NAMALWA (cell line): ENCODE data around the gene CREBL2.
A peak's percentile ranks its signal among the peaks of the same experiment; 100 is the strongest.
"Not testable (repeated sequence)": the region's sequence is repeated elsewhere in the genome, so short reads cannot be mapped to it uniquely, and the experiment has no call there.

Experiments used
- DNase-seq: peaks from one replicate; pipeline ENCODE4 v3.0.0-alpha.2; 2015; ENCODE audit warnings: low spot score

CREBL2 gene

DNA sequence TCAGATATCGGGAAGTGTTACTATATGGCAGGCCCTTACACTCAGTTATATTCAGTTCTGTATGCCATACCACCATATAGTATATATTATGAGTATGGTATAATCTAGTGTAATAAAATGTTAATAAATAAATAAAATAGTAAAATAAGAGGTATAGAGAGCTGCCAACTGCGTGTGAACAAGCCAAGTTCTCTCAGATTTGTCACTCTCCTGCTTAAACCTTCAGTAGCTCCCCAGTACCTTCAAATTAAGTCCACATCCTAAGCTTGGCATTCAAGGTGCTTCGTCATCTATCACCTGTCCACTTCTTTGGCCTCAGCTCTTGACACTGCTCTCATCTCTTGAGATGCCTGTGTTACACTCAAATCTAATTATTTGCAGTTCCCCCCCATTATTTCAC is 12.8 kb upstream of the CREBL2 start:
- no peak for DNase-seq

DNA sequence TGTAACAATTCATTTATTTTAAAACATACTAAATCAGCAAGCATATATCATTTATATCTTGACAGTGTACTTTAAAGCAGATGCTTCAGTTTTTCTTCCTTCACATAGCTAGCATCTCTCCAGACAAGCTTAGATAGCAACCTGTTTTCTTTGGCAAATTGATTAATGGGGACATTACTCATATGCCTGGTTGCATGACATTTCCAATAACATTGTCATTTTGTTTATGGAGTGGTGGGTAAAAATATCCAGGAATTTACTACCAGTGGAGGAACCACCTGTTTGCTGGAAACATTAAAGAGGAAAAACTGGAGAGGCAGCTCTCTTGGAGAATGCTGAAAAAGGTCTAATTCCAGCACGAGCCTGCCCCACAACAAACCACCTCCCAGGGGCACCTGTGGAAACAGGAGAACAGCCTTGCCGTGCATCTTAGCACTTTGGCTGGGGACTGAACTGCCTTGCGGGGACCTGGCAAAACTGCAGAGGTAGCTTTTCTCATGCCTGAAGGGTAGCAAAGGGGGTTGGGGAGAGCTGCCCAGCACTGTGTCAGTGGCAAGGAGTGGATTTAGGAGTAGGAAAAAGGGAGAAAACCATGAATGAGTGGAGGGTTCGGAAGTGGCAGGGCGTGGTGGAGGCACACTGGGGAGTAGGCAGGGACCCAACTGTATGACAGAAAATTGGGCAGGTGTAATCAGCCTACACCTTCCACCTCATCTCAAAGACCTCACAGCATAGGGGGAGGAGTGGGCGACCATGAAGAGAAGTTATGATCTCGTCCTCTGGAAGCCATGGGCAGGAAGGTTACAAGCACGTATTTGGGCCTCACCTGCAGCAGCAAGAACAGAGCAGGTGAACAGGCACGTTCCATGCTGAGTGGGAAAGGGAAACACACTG is 11.7 kb upstream of the CREBL2 start:
- DNase-seq: no peak

DNA sequence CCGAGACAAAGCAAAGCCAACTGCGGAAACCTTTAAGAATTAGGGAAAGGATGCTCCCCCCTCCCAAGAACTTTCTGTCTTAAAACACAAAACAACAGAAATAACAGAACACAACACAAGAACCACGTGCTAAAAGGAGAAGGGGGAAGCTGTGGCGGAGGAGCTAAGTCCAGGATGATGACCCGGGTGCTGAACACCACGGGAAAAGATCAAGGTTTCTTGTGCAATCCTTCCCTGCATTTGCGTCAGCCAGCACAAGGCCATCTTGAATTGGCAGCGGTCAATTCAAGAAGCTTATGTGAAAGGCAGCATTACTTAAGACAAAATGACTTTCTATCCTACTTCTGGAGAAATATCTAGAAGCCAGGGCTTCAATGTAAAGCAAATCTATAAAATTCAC is 11.0 kb upstream of the CREBL2 start:
- DNase-seq: no peak

DNA sequence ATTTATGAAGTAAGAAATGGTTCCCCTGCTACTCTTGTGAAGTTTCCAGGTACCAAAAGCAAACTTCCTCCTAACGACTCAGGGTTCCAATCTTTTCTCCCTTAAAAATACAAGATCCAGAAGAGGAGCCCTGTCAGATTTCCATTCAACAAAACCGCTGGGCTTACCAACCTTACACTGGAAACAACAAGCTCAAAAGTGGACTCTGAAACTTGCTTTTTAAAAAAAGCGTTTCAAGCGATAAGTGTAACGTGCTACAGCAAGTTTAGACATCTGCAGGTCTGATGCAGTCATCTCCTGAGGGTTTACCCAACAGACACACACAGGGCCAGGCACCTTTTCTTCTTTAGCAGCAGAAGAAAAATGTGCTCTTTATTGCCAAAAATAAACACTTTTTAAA is 6.9 kb upstream of the CREBL2 start:
- no peak for DNase-seq

DNA sequence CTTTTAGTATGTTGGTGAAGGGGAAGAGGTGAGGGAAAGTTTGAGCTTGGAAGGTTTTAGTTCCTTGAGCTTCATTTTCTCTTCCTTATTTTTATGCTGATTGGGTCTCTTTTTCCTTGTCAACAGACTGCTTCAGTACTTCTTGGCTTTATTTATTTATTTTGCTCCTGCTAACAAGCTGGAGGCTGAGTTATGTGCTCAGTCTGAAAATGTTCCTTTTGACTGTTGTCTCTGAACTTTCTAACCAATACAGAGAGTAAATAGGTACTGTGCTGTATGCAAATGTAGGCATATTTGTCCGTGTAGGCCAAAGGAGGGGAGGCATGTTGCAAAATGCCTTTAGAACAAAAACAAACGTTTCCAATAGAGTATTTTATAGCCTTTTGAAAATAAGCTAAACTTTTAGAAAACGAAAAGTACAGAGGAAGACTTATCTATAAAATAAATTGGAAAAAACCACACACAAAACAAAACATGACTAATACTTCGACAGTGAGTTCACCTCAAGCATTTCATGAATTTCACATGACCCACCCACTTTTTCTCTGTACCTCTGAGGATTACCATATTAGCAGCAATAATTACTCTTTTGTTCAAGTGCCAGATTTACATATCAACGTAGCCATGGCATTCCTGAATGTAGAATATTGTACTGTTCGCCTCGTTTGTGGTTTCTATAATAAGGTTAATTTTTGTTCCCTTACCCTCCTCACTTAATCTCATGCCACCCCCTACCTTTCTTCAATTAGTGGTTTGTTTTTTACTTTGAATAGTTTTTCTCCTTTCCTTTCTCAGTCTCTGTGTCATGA is 4.7 kb upstream of the CREBL2 start:
- DNase-seq: no peak

DNA sequence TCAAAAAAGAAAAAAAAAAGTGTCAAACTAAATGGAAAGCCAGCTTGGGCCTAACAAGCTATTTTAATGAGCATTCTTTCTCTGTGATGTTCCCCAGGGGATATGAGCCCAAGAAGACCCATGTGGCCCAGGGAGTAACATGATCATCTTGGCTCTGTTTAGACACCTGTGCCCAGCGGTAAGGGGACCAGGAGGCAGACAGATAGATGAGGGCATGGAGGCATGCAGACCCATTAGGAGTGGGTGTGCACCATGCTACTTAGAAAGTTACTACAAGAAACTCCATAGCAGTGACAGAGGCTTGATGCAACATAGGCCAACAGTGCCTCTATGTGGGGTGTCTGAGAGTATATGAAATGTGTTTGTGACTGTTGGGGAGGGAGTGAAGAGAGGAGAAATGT is 3.1 kb upstream of the CREBL2 start:
- peak; percentile 34 for DNase-seq

DNA sequence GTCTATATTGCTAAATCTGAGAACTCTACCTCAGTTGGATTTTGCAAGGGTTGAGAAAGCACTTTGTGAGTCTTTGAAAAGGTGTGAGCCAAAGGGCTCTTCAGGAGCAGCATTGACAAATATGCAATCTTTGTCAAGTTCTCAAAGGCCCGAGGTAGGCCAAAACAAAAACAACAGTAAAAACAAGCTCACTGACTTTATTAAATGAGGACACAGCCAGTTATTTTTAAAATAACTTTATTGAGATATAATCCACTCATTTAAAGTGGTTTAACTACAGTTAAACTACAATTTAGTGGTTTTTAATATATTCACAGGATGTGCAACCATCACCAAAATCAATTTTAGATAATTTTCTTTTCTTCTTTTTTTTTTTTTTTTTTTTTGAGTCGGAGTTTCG is 2.0 kb upstream of the CREBL2 start:
- no peak for DNase-seq

DNA sequence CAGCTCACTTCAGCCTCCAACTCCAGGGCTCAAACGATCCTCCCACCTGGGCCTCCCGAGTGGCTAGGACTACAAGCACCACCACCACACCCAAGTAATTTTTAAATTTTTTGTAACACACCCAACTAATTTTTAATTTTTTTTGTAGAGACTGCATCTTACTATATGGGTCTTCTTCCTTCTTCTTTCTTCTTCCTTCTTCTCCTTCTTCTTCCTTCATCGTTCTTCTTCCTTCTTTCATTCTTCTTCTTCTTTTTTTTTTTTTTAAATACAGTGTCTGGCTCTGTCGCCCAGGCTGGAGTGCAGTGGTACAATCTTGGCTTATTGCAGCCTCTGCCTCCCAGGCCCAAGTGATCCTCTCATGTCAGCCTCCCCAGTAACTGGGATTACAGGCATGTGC is 965 bp upstream of the CREBL2 start:
- no peak for DNase-seq

DNA sequence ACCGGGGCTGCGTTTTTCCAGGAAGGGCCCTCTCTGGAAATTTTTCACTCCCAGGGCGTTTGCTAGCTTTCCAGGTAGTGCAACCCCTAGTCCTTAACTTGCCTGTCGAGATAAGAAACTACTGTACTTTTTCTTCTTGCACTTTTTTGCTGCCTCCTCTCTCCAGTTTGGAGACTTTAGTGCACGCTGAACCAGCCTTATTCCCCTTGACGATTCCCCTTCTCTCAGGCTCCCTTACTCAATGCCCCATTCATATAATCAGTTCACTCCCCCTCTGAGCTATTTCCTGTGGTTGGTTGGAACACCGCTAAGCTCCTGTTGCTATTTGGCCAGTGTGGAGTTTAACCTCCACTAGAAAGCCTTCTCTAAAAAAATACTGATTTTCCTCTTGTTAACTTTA is 682 bp downstream of the CREBL2 start:
- peak; percentile 51 for DNase-seq

DNA sequence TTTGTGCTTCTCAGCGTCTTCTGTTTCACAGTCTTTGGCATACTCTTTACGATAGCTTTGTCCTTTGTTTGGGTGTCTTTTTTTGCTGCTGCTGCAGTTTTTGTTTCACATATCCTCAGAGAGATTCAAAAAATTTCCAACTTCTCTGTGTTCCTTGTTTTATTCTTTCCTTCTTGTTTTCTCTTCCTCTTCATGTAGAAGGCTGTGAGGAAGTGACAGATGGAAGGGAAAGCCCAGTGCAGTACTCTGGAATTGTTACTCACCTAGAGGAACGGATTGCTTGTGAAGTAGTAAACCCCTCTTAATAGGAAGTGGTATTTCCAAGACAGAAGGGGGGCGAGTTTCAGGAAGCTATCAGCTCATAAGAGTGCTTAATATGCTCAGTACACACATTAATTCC is 1.7 kb downstream of the CREBL2 start:
- peak; percentile 15 for DNase-seq

DNA sequence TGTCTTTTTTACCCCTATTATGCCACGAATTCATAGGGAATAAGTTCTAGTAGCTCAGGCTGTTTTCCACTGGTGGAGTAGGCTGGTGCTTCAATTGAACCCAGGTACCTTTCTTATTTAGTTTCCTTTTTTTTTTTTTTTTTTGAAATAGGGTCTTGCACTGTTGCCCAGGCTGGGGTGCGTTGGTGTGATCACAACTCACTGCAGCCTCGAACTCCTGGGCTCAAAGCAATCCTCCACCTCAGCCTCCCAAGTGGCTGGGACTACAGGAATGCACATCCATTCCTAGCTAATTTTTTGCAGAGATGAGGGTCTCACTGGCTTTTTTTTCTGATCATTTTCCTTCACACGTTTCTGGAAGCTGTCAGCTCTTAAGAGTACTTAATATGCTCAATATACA is 2.7 kb downstream of the CREBL2 start:
- DNase-seq: no peak

DNA sequence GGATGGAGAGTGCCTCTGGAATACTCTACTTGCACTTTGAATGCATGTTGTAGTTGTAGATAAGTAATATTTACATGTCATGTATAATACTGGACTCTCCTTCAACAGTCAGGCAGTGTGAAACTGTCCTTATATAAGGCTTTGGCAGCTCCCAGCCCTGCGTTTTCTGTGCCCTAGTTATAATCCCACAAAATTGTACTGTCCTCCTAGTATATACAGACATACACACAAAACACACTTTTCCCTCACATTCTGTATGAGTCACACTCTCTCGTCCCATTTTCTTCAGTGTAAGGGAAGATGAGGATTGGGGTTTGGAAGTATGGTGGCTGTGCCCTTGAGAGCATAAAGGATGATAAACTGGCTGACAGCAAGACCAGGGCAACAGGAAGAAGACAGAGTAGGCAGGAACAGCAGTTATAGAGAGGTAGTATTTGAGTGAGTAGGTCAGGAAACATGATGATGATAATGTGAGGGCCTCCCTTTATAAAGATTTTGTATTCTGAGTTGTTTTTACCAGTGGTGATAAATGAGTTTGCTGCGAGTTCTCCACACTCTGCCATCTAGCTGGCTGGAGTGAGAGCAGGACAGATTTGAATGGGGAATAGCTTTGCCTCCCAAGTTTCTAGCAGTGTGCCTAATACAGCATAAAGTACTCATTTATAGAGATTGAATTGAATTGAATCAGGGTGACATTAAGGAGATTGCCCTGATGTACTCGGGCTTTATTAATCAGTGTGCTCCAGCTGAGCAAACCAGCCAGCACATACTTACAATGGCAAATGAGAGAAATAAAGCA is 5.0 kb downstream of the CREBL2 start:
- no peak for DNase-seq

DNA sequence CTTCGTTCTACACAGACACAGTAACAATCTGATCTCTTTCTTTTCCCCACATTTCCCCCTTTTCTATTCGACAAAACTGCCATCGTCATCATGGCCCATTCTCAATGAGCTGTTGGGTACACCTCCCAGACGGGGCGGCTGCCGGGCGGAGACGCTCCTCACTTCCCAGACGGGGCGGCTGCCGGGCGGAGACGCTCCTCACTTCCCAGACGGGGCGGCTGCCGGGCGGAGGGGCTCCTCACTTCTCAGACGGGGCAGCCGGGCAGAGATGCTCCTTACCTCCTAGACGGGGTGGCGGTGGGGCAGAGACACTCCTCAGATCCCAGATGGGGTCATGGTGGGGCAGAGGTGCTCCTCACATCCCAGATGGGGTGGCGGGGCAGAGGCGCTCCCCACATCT is 6.4 kb downstream of the CREBL2 start:
- DNase-seq: not testable (repeated sequence)

DNA sequence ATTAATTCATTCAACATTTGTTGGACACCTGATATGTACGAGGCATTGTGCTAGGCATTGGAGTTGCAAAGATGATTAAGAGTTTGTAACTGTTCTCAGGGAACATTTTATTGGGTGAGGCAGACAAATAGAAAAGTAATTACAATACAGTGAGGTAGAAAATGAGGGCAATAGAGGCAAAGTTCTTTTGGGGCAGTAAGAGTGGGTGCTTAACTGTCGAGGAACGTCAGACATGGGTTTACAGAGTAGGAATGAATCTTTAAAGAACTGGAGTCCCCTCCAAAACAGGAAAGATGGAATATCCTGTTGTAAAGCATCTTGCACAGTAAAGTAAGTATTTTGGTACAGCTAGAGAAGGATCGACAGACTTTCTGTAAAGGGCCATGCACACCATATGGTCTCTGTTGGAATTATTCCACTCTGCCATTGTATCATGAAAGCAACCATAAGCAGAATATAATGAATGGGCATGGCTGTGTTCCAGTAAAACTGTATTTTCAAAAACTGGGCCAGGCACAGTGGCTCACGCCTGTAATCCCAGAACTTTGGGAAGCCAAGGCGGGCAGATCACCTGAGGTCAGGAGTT is 9.1 kb downstream of the CREBL2 start:
- no peak for DNase-seq

DNA sequence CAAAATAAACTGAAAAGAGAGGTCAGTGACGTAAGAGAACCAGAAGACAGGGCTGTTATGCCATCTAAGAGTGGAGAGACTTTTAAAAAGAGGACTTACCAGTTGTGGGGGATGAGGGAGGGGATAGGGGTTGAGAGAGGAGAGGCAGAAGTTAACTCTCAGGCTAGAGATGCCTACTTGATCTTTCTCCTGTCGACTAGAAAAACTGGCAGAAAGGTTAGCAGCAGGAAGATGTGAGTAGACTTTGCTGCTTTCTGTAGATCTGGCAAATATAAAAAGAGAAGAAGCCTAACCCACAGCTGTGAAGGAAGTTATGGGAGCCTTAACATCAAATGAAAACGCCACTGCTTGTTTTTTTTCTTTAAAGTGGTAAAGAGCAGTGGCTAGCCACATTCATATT is 10.7 kb downstream of the CREBL2 start:
- DNase-seq: peak; percentile 23

DNA sequence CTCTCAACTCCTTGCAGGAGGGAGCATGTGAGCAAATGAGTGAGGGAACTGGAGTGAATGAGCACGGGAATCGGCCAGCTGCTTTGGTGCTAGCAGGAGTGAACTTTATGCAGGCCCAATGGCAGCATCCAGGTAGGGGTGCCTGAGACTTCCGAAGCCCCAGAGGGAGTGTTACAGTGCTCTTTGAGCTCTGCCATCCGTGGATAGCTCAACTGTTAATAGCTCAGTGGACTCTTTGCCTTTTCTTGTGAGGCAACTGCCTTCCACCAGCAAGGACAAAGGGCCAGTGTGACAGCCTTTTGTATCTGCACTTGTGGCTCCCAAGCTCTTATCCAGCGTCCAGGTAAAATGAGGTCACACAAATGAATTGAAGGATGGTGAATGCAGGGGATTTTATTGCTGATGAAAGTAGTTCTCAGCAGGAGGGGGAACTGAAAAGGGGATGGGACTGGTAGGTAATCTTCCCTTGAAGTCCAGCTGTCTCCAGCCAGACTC is 12.9 kb downstream of the CREBL2 start:
- no peak for DNase-seq

DNA sequence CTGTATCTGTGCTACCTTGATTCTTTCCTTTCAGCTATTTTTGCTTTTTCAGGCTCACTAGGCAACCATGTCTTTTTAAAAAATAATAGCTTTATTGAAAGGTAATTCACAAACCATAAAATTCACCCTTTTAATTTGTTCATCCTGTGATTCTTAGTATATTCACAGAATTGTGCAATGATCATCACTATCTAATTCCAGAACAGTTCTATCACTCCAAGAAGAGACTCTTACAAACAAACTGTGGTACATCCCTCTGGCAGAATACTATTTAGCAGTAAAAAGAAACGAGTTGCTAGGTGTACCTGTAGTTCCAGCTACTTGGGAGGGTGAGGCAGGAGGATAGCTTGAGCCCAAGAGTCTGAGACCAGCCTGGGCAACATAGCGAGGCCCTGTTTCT is 14.8 kb downstream of the CREBL2 start:
- DNase-seq: no peak

DNA sequence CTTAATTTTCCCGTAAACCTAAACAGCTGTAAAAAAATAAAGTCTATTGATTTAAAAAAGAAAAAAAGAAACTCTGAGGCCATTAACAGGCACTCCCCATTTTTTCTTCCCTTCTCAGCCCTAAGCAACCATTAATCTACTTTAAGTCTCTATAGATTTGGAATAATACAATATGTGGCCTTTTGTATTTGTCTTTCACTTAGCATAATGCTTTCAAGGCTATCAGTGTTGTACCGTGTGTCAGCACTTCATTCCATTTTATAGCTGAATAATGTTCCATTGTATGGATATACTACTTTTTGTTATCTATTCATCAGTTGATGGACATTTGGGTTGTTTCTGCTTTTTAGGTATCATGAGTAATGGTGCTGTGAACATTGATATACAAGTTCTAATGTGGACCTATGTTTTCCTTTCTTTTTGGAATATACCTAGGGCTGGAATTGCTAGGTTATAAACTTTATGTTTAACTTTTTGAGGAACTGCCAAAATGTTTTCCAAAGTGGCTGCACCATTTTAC is 15.7 kb downstream of the CREBL2 start:
- no peak for DNase-seq

DNA sequence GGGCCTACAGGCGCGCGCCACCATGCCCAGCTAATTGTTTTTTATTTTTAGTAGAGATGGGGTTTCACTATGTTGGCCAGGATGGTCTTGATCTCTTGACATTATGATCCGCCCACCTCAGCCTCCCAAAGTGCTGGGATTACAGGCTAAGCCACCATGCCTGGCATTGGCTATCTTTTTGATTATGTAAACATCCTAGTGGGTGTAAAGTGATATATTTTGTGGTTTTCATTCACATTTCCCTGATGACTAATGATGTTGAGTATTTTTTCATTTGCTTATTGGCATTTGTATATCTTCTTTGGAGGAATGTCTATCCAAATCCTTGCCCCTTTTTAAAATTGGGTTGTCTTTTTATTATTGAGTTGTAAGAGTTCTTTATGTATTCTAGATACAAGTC is 16.3 kb downstream of the CREBL2 start:
- no peak for DNase-seq

DNA sequence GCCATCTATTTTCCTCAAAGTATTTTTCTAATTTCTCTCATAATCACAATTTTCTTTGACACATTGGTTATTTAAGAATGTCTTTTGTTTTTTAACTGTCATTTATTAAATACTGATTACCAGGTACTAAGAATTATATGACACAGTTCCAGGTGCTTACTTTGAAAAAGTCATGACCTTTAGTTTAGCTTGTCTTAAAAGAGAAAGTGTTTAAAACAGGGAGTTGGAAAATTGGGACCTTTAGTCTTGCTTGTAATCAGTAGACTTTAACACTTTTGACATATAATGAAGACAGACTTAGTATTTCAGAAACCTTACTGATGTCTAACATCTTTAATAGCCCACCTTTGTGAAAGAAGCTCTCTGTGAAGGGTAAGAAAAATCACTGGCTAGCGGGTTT is 19.2 kb downstream of the CREBL2 start:
- DNase-seq: no peak

DNA sequence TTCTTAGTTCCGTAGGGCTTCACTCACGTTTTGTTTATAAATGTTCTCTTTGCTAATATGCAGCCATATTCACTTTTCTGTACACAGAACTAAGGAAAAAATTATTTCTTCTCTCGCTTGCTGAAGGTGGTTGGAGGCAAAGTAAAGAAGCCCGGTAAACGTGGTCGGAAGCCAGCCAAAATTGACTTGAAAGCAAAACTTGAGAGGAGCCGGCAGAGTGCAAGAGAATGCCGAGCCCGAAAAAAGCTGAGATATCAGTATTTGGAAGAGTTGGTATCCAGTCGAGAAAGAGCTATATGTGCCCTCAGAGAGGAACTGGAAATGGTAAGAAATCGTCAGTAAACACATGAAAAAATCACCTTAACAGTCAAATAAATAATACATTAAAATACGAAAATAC is 24.0 kb downstream of the CREBL2 start:
- no peak for DNase-seq

DNA sequence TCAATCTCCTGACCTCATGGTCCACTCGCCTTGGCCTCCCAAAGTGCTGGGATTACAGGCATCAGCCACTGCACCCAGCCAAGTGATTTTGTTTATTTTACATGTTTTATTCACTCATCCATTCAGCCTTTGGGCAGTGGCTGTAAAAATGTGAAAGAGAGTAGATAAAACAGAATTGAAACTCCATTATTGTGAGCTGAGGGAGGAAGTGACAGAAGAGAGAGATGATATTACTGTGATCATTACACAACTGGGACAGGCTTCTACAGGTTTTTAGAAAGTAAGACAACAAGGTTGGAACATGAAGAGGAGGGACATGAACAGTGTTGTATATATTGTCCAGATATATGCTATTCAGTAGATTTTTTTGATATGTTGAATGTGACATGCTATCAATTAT is 25.0 kb downstream of the CREBL2 start:
- no peak for DNase-seq
